Panc1 (cell line): ENCODE data around the gene TMEM107.

Source experiments
- CTCF ChIP-seq: fragments of 450-650 bp; IDR thresholded peaks from 2 replicates; pipeline ENCODE4 v1.5.1; 2017; ENCODE audit warnings: mild to moderate bottlenecking
- POLR2AphosphoS5 ChIP-seq: IDR thresholded peaks from 2 replicates; pipeline ENCODE4 v1.6.1; 2012; ENCODE audit warnings: mild to moderate bottlenecking, low read depth, low read length, moderate library complexity
- TCF7L2 ChIP-seq: IDR thresholded peaks from 2 replicates; pipeline ENCODE4 v1.6.1; 2011; ENCODE audit warnings: mild to moderate bottlenecking, low read depth, low read length, inconsistent platforms

- TF ChIP-seq CTCF (no peak), POLR2AphosphoS5 (no peak), TCF7L2 (no peak)
These were observed 16.0 kb downstream of the TMEM107 start for GRCh38 chr17:8160224-8160577.
